GM18505 (cell line): ENCODE results near the gene PPARD.

Experiments used
- ATAC-seq: cut with Tn5 transposase; IDR thresholded peaks from one replicate; pipeline ENCODE4 v1.9.1; 2021; ENCODE audit not compliant: unreplicated experiment
- POLR2A ChIP-seq: IDR thresholded peaks from 4 replicates; pipeline ENCODE4 v1.6.1; 2011; ENCODE audit warnings: borderline replicate concordance; ENCODE audit not compliant: insufficient read depth, insufficient read length; ENCODE audit errors: extremely low read depth

Gene PPARD

DNA sequence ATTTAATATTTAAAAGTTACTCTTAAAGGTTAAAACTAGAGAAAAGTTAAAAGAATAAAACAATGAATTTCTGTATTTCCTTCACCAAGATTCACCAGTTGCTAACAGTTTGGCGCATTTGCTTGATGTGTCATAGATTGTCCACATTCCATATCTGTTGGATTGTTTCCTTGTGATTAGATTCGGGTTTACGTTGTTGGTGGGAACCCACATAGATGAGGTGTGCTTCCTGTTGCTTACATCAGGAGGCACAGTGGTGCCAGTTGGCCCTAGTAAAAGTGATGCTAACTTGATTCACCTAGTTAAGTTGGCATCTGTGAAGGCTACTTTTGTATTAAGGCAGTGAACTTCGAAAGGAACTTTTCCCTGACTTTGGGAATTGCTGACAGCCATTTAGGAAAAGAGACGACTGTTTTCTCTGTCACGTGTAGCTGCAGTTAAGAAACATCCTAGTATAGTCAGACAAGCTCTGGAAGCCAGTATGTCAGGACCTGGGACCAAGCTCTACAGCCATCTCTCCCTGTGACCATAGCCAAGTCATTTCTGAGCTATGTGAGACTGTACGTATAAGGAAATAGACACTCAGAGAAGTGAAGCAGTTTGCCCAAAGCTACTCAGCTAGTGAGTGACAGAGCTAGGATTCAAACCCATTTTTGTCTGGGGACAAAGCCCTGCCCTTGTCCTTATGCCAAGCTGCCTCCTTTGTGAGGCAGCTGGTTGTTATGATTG, 49.0 kb downstream of the PPARD start:
- ATAC-seq = no peak
- TF ChIP-seq POLR2A = no peak

DNA sequence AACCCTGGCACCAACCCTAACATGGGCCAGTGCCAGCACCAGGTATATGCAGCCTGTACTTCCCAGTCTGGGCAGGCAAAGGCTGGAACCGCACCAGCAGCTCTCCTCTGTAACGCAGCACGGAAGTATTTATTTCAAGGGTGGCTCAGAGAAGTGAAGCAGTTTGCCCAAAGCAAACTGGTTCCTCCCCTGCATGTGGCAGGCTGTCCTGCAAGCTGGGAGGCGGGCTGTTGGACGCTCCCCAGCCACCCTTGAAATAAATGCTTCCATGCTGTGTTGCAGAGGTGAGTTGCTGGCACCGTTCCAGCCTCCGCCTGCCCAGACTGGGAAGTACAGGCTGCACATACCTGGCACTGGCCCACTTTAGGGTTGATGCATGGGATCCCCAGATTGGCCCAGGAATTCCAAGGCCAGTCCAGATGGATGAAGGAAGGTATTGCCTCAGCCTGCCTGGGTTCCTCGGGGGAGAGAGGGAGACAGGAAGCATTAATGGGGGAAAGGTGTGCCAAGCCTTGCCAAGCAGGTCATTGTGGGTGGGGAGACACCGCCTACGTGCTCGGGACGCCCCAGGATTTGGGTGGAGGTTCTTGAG, 49.8 kb downstream of the PPARD start:
- ATAC-seq = no peak

DNA sequence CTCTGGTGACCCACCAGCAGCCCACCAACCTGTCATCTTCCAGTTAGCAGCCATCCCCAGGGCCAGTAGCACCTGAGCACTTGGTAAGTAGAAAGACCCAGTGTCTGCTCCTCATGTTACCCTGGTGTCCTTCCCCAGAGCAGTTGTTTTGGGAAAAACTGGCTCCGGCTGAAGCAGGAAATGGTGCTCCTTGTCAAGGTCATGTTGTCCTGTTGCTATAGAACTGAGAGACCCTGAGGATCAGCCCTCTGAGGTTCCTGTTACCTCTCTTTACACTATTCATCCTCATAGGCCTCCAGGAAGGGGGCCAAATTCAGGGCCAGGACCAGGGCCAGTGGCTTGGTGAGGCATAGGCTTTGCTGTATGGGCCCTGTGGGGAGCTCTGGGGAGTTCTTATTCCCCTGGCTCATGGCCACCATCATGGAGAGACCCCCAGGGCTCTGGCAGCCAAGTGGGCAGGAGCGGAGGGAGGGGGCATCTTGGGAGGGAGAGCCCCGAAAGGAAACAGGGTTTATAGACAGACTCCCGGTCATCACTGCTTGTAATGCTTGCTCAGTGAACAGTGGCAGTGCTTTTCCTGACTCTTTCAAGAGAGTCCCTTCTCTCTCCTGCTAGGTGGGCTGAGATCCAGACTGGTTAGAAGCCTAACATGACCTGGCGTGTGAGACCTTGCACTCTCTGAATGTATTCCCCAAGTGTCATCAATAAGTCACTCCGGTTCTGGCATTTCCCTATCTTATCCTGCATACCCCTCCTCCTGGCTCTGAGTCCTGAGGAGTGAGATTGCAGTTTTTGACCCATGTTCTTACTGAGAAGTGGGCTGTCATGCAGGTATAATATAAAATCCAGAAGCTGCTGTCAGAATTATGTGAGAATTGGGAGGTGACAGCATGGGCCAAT, 50.7 kb downstream of the PPARD start:
- no peak for ATAC-seq
- no peak for TF ChIP-seq POLR2A

More for the DNA sequence above, 49.8 kb downstream of the PPARD start:
- TF ChIP-seq POLR2A = no peak

DNA sequence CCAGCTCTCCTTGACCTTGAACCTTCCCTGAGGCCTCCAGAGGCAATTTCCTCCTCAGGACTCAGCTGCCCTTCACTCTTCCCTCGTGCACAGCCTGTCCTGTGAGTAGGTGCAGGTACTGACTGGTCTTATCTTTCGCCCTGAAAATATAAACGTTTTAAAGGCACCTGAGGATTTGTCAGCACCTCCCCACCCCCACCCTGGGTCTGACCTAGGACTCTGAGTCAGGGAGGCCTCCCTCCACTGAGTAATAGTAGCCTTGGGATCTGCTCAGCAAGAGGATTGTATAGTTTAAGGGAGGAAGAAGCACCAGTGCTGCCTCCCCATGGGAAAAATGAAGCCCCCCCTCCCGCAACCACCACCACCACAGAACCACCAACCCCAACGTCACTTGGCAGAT, 54.6 kb downstream of the PPARD start:
- no peak for TF ChIP-seq POLR2A
- ATAC-seq = no peak

DNA sequence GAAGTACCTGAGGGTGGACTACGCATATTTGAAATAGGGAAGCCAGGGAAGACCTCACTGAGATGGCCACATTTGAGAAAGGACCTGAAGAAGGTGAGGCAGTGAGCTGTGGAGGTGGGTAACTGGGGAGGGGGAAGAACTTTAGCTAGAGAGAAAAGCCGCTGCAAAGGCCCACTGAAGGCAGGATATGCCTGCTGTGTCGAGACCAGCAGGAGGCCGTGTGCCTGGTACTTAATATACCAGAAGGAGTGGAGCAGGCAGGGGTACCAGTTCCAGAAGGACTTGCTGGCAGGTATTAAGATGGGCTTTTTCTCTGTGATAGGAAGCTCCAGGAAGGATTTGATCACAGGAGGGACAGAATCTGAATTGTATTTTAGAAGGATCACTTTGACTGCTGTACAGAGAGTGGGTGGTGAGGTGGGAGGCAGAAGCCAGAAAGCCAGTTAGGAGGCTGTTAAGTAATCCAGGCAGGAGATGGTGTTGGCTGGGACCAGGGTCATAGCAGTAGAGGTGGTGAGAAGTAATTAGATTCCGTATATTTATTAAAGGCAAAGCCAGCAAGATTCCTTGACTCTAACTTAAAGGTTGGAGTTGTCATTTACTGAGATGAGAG, 55.6 kb downstream of the PPARD start:
- no peak for ATAC-seq
- no peak for TF ChIP-seq POLR2A

DNA sequence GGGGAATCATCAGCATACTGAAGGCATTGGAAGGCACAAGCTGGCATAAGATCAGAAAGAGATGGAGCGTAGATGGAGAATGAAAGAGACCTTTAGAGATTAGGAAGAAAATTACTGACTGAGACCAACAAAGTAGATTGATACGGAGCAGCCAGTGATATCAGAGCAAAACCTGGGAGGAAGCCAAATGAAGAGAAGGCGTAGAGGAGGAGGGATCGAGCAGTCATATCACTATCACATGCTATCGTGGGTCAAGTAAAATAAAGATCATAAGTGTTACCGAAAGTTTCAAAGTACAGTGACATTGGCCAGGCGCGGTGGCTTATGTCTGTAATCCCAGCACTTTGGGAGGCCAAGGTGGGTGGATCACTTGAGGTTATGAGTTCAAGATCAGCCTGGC, 56.2 kb downstream of the PPARD start:
- ATAC-seq = no peak
- TF ChIP-seq POLR2A = no peak

DNA sequence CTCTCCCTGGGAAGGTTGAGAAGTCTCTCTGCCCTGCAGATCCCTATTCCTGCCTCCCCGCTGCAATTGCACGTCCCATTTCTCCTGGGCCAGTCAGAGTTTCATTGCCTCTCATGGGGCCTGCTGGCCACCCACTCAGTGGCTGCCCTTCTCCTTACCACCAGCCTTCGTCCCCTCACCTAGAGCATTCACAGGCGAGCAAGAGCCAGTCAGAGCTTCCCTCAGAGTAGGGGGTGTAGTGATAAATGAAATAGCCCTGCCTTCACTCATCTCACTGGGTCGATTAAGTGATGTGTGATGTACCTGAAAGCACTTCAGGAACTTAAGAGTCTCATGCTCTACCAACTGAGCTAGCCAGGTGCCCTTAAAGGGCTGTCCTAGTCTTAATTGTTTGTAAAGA, 57.8 kb downstream of the PPARD start:
- no peak for ATAC-seq
- no peak for TF ChIP-seq POLR2A

DNA sequence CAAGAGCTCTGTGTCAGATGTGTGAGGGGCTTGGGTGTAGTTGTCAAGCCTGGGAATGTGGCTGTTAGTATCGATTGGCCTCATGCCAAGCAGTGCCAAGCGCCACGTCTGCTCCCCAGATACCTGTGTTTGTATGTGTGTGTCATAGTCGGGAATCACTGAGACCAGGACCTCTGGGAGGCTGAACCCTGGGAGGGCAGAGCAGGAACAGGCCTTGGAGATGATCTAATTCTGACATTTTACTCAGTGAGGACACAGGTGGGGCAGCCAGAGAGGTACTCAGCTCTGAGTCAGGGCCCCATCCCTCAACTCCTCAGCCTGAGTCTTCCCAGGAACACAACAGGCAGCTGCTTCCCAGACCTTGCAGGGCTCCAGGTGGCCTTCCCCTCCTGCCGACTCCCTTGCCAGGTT, 58.5 kb downstream of the PPARD start:
- ATAC-seq = no peak
- TF ChIP-seq POLR2A = no peak

DNA sequence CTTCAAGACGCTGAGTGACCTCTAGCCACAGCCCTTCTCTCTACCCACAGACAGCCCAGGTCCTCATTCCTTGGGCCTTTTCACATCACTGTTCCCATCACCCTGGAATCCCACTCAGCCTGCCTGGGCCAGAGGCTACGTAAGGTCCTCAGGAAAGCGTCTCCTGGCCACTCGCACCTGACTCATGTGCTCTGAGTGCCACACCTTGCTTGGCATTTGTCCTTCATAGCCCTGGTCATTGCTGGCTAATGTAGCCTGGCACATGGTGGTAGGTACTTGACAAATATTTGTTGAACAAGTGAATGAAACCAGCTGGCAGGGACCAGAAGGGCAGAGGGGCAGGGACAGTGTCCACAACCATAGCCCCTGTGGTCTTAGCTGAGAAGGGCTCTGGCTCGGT, 59.2 kb downstream of the PPARD start:
- ATAC-seq = no peak

DNA sequence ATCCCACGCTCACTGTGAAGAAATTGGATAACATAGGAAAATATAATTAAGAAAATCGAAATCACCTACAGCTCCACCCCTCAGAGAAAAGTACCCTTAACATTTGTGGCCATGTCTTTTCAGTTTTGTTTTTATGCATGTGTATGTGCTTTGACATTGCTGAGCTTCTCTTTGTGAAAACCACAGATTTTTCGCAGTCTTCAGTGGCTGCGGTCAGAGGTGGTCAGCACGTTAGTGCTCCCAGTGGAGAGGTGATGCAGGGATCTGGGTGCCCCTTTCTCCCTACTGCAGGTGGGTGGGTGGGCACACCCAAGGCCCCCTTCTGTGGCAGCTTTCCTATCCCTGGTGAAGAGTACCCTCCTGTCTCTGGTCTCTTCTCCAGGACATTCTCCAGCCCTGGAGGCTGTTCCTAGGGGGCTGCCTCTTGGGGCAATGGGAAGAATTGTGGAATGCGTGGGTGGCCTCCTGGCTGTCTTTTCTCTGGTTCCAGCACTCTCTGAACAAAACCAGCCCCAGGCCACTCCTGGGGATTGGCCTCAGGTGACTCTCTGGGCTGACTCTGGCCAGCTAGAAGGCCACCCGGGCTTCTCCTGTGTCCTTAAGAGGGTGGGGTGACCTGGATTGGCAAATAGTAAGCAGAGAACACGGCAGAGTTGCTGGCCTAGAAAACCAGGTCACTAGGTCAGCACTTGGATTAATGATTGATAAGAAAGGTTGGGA, 59.9 kb downstream of the PPARD start:
- ATAC-seq = no peak
- no peak for TF ChIP-seq POLR2A

More for the DNA sequence above, 59.2 kb downstream of the PPARD start:
- no peak for TF ChIP-seq POLR2A

DNA sequence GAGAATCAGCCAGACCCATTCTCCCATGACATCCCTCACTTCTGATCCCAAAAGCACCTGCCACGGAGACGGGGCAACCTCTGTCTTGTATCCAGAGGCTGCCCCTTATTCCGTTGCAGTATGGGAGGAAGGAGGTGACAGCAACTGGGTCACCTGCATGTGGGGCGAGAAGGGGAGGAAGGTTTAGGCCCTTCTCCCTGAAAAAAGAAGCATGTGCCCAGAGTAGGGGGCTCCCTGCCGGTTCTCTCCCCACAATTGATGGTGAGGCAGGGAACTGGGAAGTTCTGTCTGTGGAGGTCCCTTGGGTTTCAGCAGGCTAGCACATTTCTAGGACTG, 60.5 kb downstream of the PPARD start:
- no peak for ATAC-seq
- no peak for TF ChIP-seq POLR2A

DNA sequence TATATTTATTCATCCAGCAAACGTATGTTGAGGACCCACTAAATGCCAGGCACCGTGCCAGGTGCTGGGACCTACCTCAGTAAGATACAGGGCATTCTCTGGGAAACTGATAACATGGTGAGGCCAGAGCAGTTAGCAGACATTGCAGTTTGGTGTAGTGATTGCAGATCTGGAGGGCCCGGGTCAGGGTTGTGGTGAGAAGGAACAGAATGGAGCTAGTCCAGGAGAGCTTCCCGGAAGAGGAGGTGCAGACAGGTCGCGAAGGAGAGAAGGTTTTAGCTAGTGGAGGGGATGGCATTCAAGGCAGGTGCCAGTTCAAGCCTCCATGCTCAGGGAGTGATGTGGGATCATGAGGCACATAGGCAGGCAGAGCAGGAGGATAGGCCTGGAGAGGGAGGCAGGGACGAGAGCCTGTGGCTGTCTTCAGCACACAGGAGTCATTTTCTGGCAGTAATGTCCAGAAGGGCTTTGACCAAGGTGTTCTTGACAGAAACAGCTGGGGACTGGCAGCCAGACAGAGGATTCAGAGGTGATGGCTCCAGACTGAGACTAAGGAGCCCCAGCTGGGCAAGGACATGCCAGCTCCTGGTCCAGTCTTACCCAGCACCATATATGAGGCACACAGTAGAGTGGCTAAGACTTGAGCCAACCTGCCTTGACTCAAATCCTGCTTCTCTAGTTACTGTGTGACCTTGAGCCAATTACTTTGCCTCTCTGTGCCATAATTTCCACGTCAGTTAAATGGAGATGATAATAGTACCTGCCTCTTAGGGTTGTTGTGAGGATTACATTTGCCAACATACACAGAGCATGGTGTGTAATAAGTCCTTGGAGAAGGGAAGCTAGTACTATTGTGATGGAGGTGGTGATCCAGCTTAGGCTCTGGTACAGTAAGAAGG, 61.4 kb downstream of the PPARD start:
- TF ChIP-seq POLR2A = no peak
- ATAC-seq = no peak
